Smooth muscle cell (in vitro differentiated cells): ENCODE data around the gene PIGC. TPM values are rescaled to one million over a fixed set of nuclear protein-coding genes. Genes with fewer than 3 reads are reported as not detected.
A peak's percentile ranks its signal among the peaks of the same experiment; 100 is the strongest.

Experiments used
- DNase-seq: peaks from one replicate; lab custom pipeline; 2025; ENCODE audit not compliant: unreplicated experiment; lab: John Stamatoyannopoulos, UW
- H2AFZ ChIP-seq: fragments of 200-600 bp; sonication (generic); 2 replicates; pipeline ENCODE4 v1.6.0; 2016; ENCODE audit warnings: antibody characterized with exemption, low read depth, mild to moderate bottlenecking
- H3F3A ChIP-seq: fragments of 200-600 bp; sonication (generic); 2 replicates; pipeline ENCODE4 v1.6.0; 2017; ENCODE audit warnings: antibody characterized with exemption, low read depth
- H3K27ac ChIP-seq: fragments of 200-600 bp; sonication (generic); 2 replicates; pipeline ENCODE4 v1.5.1; 2016; ENCODE audit warnings: low read depth, mild to moderate bottlenecking
- H3K27me3 ChIP-seq: fragments of 200-600 bp; sonication (generic); 2 replicates; pipeline ENCODE4 v1.6.1; 2016; ENCODE audit warnings: low read depth, mild to moderate bottlenecking
- H3K36me3 ChIP-seq: fragments of 200-600 bp; sonication (generic); 2 replicates; pipeline ENCODE4 v1.5.1; 2016; ENCODE audit warnings: low read depth
- H3K4me1 ChIP-seq: fragments of 200-600 bp; sonication (generic); 2 replicates; pipeline ENCODE4 v1.5.1; 2016; ENCODE audit warnings: low read depth
- H3K4me2 ChIP-seq: fragments of 200-600 bp; sonication (generic); 2 replicates; pipeline ENCODE4 v1.6.0; 2016; ENCODE audit warnings: mild to moderate bottlenecking
- H3K4me3 ChIP-seq: fragments of 200-600 bp; sonication (generic); 2 replicates; pipeline ENCODE4 v1.5.1; 2016; ENCODE audit warnings: mild to moderate bottlenecking
- H3K79me2 ChIP-seq: fragments of 200-600 bp; sonication (generic); 2 replicates; pipeline ENCODE4 v1.6.0; 2016; ENCODE audit warnings: low read depth, mild to moderate bottlenecking
- H3K9ac ChIP-seq: fragments of 200-600 bp; sonication (generic); 2 replicates; pipeline ENCODE4 v1.6.0; 2016; ENCODE audit warnings: low read depth
- H3K9me3 ChIP-seq: fragments of 200-600 bp; sonication (generic); replicated peaks from 2 replicates; pipeline ENCODE4 v1.5.1; 2016; ENCODE audit warnings: low read depth
- H4K20me1 ChIP-seq: fragments of 200-600 bp; sonication (generic); 2 replicates; pipeline ENCODE4 v1.6.0; 2016; ENCODE audit warnings: low read depth
- WGBS: methylation state at CpG from one replicate; pipeline ENCODE4 v1.1.7; 2016; ENCODE audit warnings: low lambda C conversion rate; 5-methylcytosine and 5-hydroxymethylcytosine counted together
- polyA plus RNA-seq: library from polyadenylated mRNA; unstranded; fragments of >200 nt; fragmentation: Nextera tagmentation; extraction: Ambion mirVana; gene quantifications from 2 replicates; pipeline ENCODE4 v1.2.1, GENCODE V29; 2016
- total RNA-seq: library from RNA; depleted of rRNA; stranded (reverse); fragments of >200 nt; gene quantifications from 2 replicates; pipeline ENCODE4 v1.2.3, GENCODE V29; 2014
- TF ChIP-seq, protein P1 (sequence below): fragments of 200-600 bp; sonication (generic); IDR thresholded peaks from 2 replicates; pipeline ENCODE4 v1.5.1; 2017; ENCODE audit warnings: borderline replicate concordance, mild to moderate bottlenecking, antibody characterized with exemption; ENCODE audit not compliant: insufficient read depth, poor library complexity, severe bottlenecking

PIGC gene
- total and polyA plus RNA-seq, 2 experiments from 2014 or later = 25.3 to 41.1 TPM

DNA sequence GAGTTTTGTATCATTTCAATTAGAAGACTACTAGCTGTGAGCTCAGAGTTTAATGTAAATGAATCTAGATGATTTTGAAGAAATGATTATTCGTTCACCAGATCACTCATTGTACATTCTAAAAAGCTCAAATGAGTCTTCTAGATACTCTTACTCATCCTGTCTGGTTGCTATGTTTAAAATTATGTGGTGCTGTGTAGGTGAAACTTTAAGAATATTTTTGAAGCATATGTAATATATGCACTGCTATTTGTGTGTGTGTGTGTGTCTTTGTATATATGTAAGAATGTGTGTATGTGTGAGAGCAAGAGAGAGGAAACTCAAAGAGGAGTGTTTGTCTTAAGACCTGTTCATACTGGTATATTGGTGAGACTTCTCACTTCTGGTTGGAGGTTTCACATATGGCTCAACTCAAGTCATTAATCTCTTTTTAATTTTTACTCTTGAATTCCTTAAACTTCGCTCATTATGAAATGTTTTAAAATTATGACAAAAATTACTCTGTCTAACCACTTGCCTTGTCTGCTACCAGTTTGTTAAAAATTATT lies 32.0 kb downstream of the PIGC start:
- TF ChIP-seq, protein P1, sequence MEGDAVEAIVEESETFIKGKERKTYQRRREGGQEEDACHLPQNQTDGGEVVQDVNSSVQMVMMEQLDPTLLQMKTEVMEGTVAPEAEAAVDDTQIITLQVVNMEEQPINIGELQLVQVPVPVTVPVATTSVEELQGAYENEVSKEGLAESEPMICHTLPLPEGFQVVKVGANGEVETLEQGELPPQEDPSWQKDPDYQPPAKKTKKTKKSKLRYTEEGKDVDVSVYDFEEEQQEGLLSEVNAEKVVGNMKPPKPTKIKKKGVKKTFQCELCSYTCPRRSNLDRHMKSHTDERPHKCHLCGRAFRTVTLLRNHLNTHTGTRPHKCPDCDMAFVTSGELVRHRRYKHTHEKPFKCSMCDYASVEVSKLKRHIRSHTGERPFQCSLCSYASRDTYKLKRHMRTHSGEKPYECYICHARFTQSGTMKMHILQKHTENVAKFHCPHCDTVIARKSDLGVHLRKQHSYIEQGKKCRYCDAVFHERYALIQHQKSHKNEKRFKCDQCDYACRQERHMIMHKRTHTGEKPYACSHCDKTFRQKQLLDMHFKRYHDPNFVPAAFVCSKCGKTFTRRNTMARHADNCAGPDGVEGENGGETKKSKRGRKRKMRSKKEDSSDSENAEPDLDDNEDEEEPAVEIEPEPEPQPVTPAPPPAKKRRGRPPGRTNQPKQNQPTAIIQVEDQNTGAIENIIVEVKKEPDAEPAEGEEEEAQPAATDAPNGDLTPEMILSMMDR = no peak
- Histone ChIP-seq H2AFZ (no peak overlapping the region), H3K4me2 (no peak overlapping the region), H3K79me2 (no peaks in the 10 kb centered on the region), H3F3A (no peaks in the 10 kb centered on the region), H3K9me3 (no peaks in the 10 kb centered on the region), H3K36me3 (no peaks in the 10 kb centered on the region), H4K20me1 (no peaks in the 10 kb centered on the region), H3K4me1 (no peaks in the 10 kb centered on the region), H3K27ac (no peak overlapping the region), H3K9ac (no peak overlapping the region), H3K4me3 (no peak overlapping the region), H3K27me3 (no peaks in the 10 kb centered on the region)
- 94% methylated on average over 2 of the region's 2 CpGs for WGBS
- DNase-seq = no peak

- Histone ChIP-seq H3K9me3 (no peaks in the 10 kb centered on the region), H3K36me3 (no peaks in the 10 kb centered on the region), H3K27me3 (no peaks in the 10 kb centered on the region), H3F3A (no peaks in the 10 kb centered on the region), H3K4me1 (no peaks in the 10 kb centered on the region), H3K4me2 (no peak overlapping the region), H4K20me1 (no peaks in the 10 kb centered on the region), H3K27ac (no peak overlapping the region), H2AFZ (no peak overlapping the region), H3K4me3 (no peak overlapping the region), H3K9ac (no peak overlapping the region), H3K79me2 (no peaks in the 10 kb centered on the region)
- TF ChIP-seq, protein P1 = no peak
- 97% methylated on average over 1 of the region's 1 CpG for WGBS
- DNase-seq = no peak
Observed at GRCh38 chr1:172410027-172410426, 33.8 kb downstream of the PIGC start.

DNA sequence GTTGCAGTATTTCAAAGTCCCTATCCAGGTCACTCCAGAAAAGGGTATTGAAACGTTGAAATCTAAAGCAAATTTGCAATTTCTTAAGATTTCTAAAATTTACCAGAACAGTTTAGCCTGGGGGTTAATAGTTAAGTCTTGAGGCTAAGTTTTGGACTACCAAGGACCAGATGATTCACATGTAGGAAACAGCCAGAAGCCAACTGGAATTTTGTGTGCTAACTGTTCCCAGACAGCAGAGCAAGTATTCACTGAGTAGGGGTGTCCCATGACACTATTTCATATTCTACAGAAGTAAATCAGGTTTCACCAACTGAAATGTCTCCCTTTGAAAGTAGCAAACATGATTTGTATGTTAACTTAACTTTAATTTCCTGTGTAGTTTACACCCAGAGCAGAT lies 34.9 kb downstream of the PIGC start:
- DNase-seq = no peak
- TF ChIP-seq, protein P1 = no peak
- Histone ChIP-seq H3K79me2 (no peaks in the 10 kb centered on the region), H3K27me3 (no peaks in the 10 kb centered on the region), H3K36me3 (no peaks in the 10 kb centered on the region), H4K20me1 (no peaks in the 10 kb centered on the region), H3F3A (no peaks in the 10 kb centered on the region), H3K4me1 (no peaks in the 10 kb centered on the region), H3K27ac (peak overlapping the region; percentile 18), H3K9ac (no peak overlapping the region), H3K4me2 (no peak overlapping the region), H2AFZ (no peak overlapping the region), H3K4me3 (no peak overlapping the region), H3K9me3 (no peaks in the 10 kb centered on the region)
- WGBS = 71% methylated on average over 1 of the region's 1 CpG

DNA sequence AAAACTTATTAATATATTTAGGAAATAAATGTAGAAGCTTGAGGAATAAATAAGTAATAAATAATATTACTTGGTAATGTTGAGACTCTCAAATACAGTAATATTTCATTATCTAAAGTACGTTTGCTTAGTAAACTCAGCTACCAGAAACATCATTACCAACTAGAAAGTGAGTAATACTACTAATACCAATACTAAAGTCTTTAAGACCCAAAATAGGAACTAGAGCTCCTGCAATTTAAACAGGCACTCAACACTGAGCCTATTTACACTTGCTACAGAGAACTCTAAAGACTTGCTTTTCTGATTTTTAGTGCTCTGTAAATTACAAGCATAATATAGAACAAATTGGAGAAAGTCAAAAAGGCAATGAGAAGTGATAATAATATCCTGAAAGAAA lies 36.9 kb downstream of the PIGC start:
- H4K20me1 ChIP-seq = no peaks in the 10 kb centered on the region
- no peaks in the 10 kb centered on the region for H3K27me3 ChIP-seq
- H3K4me2 ChIP-seq = no peak overlapping the region
- no peaks in the 10 kb centered on the region for H3K36me3 ChIP-seq
- H3F3A ChIP-seq = no peaks in the 10 kb centered on the region
- peaks cover 8% of the 10 kb centered on the region for H3K79me2 ChIP-seq
- H3K4me1 ChIP-seq = no peaks in the 10 kb centered on the region
- TF ChIP-seq, protein P1 = no peak
- no peak overlapping the region for H2AFZ ChIP-seq
- no peak overlapping the region for H3K4me3 ChIP-seq
- no peak overlapping the region for H3K9ac ChIP-seq
- no peak for DNase-seq
- WGBS = 59% methylated on average over 1 of the region's 1 CpG
- no peak overlapping the region for H3K27ac ChIP-seq
- H3K9me3 ChIP-seq = no peaks in the 10 kb centered on the region
